OCI-LY3 (cell line): Measurements from ENCODE around the gene GABRR1.

ENCODE experiments used
- H2AFZ ChIP-seq: fragments of 200-600, 300-600 bp; shearing (Covaris generic); 2 replicates; pipeline ENCODE4 v1.6.0; 2014; ENCODE audit warnings: antibody characterized with exemption, low read depth, low read length
- H3K27ac ChIP-seq: fragments of 200-600, 300-600 bp; sonication (generic); 2 replicates; pipeline ENCODE4 v1.5.1; 2014; ENCODE audit warnings: mild to moderate bottlenecking, low read length, moderate library complexity, mixed read lengths
- H3K27me3 ChIP-seq: fragments of 200-600, 300-600 bp; sonication (generic); 2 replicates; pipeline ENCODE4 v1.6.1; 2014; ENCODE audit warnings: low read depth, low read length, mixed read lengths
- H3K36me3 ChIP-seq: fragments of 200-600, 300-600 bp; sonication (generic); replicated peaks from 2 replicates; pipeline ENCODE3; 2014; ENCODE audit warnings: low read depth, low read length, mixed read lengths
- H3K4me1 ChIP-seq: fragments of 300-600, 200-600 bp; sonication (generic); 2 replicates; pipeline ENCODE4 v1.6.1; 2014; ENCODE audit warnings: low read length, mixed read lengths
- H3K4me2 ChIP-seq: fragments of 200-600, 300-600 bp; sonication (generic); 2 replicates; pipeline ENCODE4 v1.6.1; 2014; ENCODE audit warnings: low read length, mixed read lengths
- H3K4me3 ChIP-seq: fragments of 300-600, 200-600 bp; sonication (generic); 2 replicates; pipeline ENCODE4 v1.5.1; 2014; ENCODE audit warnings: antibody characterized with exemption, mild to moderate bottlenecking, low read length, moderate library complexity
- H3K79me2 ChIP-seq: fragments of 300-600, 200-600 bp; shearing (Covaris generic); 2 replicates; pipeline ENCODE4 v1.6.1; 2014; ENCODE audit warnings: mild to moderate bottlenecking, low read length, mixed read lengths
- H3K9ac ChIP-seq: fragments of 300-600, 200-600 bp; shearing (Covaris generic); 2 replicates; pipeline ENCODE4 v1.6.0; 2014; ENCODE audit warnings: mild to moderate bottlenecking, low read length, moderate library complexity
- H3K9me3 ChIP-seq: fragments of 200-600, 300-600 bp; shearing (Covaris generic); 2 replicates; pipeline ENCODE4 v1.6.1; 2014; ENCODE audit warnings: low read length, mixed read lengths; ENCODE audit not compliant: insufficient read depth
- H4K20me1 ChIP-seq: fragments of 200-600, 300-600 bp; sonication (generic); 2 replicates; pipeline ENCODE4 v1.6.1; 2016; ENCODE audit warnings: low read length, mixed read lengths; ENCODE audit not compliant: insufficient read depth
- CTCF ChIP-seq: fragments of 200-600, 300-600 bp; sonication (generic); IDR thresholded peaks from 2 replicates; pipeline ENCODE4 v1.5.1; 2014; ENCODE audit warnings: antibody characterized with exemption, low read length, low read depth
- EZH2phosphoT487 ChIP-seq: fragments of 200-600 bp; shearing (Covaris generic); IDR thresholded peaks from 2 replicates; pipeline ENCODE4 v1.6.1; 2018; ENCODE audit warnings: antibody characterized with exemption, mixed run types, low read depth

The GABRR1 gene

GRCh38 chr6:89200706-89201215, 16.4 kb downstream of the GABRR1 start:
- no peaks in the 10 kb centered on the region for H3K27me3 ChIP-seq
- no peaks in the 10 kb centered on the region for H3K36me3 ChIP-seq
- no peaks in the 10 kb centered on the region for H4K20me1 ChIP-seq
- H3K4me2 ChIP-seq = no peak overlapping the region
- no peak overlapping the region for H2AFZ ChIP-seq
- H3K4me1 ChIP-seq = no peaks in the 10 kb centered on the region
- no peak overlapping the region for H3K4me3 ChIP-seq
- no peak overlapping the region for H3K9ac ChIP-seq
- no peak overlapping the region for H3K27ac ChIP-seq
- no peaks in the 10 kb centered on the region for H3K79me2 ChIP-seq
- no peaks in the 10 kb centered on the region for H3K9me3 ChIP-seq
- TF ChIP-seq CTCF = no peak
- no peak for TF ChIP-seq EZH2phosphoT487

- Histone ChIP-seq H3K36me3 (no peaks in the 10 kb centered on the region), H3K4me3 (no peak overlapping the region), H3K9ac (no peak overlapping the region), H3K9me3 (no peaks in the 10 kb centered on the region), H3K27me3 (no peaks in the 10 kb centered on the region), H3K27ac (no peak overlapping the region), H2AFZ (no peak overlapping the region), H3K4me2 (no peak overlapping the region), H3K79me2 (no peaks in the 10 kb centered on the region), H4K20me1 (no peaks in the 10 kb centered on the region), H3K4me1 (no peaks in the 10 kb centered on the region)
- TF ChIP-seq CTCF (no peak), EZH2phosphoT487 (no peak)
Measured at GRCh38 chr6:89199579-89199978, 17.6 kb downstream of the GABRR1 start.

GRCh38 chr6:89198235-89198634, 18.9 kb downstream of the GABRR1 start:
- H2AFZ ChIP-seq = no peak overlapping the region
- H3K4me2 ChIP-seq = no peak overlapping the region
- no peak overlapping the region for H3K9ac ChIP-seq
- TF ChIP-seq EZH2phosphoT487 (no peak), CTCF (no peak)
- H3K27ac ChIP-seq = no peak overlapping the region
- H3K36me3 ChIP-seq = no peaks in the 10 kb centered on the region
- H3K27me3 ChIP-seq = no peaks in the 10 kb centered on the region
- H3K79me2 ChIP-seq = no peaks in the 10 kb centered on the region
- H3K9me3 ChIP-seq = no peaks in the 10 kb centered on the region
- H4K20me1 ChIP-seq = no peaks in the 10 kb centered on the region
- H3K4me3 ChIP-seq = no peak overlapping the region
- H3K4me1 ChIP-seq = no peaks in the 10 kb centered on the region

GRCh38 chr6:89197141-89197540, 20.0 kb downstream of the GABRR1 start:
- Histone ChIP-seq H3K4me3 (no peak overlapping the region), H3K4me1 (no peaks in the 10 kb centered on the region), H3K27me3 (no peaks in the 10 kb centered on the region), H3K9me3 (no peaks in the 10 kb centered on the region), H3K79me2 (no peaks in the 10 kb centered on the region), H3K36me3 (no peaks in the 10 kb centered on the region), H3K27ac (no peak overlapping the region), H3K9ac (no peak overlapping the region), H2AFZ (no peak overlapping the region), H3K4me2 (no peak overlapping the region), H4K20me1 (no peaks in the 10 kb centered on the region)
- no peak for TF ChIP-seq EZH2phosphoT487
- no peak for TF ChIP-seq CTCF
